Activated effector memory CD4-positive, alpha-beta T cell treated with anti-CD3 and anti-CD28 coated beads, Interleukin-2, amount 50 U/mL, for 16 hours (primary cell): ENCODE measurements around the gene EXOC1L.

Source experiments
- DNase-seq: peaks from one replicate; pipeline ENCODE4 v3.0.0-alpha.2; 2020

Gene EXOC1L

DNA sequence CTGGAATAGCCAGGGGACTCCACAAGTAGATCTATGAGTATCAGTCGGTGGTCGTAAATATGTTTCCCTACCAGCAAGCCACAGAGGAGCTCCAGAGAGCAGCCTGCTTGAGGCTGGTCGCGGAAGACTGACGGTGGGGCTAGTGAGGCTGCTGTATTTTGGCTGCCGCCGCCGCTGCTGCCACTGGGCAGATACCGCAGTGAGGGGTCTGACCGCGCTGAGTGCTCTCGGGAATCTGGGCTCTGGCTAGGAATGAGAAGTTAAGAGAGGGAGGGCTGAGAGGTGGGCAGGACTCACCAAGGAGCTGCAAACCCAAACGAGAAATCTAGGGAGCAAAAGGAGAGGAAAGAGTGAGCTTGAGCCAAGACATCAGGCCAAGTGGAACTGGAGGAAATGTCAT is at the start of gene EXOC1L:
EXOC1L (plus strand) TSS at position 157 of the 400 bp plus-strand sequence; CDS start at position 394, 237 bp downstream.
- DNase-seq = no peak

DNA sequence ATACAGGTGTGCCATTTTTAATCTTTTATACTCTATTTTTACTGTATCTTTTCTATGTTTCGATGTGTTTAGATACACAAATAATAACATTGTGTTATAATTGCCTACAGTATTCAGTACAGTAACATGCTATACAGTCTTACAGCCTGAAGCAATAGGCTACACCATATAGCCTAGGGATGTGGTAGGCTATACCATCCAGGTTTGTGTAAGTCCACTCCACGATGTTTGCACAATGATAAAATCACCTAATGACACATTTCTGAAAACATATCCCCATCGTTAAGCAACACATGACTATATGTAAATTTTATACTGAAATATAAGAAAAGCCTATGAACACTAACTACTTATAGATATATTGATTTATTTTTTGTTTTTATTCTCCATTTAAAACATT is 48.9 kb upstream of the EXOC1L start:
- no peak for DNase-seq

DNA sequence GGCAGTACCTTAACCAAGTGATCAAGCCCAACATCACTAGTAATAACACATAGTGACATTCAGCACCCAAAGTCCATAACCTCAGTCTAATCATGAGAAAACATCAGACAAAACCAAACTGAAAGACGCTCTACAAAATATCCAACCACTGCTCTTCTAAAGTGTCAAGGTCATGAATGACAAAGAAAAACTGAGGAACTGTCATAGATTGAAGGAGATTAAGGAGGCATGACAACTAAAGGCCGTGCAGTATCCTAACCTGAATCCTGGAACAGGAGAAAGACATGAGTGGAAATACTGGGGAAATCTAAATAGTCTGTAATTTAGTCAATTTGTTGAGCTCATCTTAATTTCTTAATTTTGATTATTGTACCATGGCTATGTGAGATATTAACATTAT is 38.2 kb upstream of the EXOC1L start:
- no peak for DNase-seq

DNA sequence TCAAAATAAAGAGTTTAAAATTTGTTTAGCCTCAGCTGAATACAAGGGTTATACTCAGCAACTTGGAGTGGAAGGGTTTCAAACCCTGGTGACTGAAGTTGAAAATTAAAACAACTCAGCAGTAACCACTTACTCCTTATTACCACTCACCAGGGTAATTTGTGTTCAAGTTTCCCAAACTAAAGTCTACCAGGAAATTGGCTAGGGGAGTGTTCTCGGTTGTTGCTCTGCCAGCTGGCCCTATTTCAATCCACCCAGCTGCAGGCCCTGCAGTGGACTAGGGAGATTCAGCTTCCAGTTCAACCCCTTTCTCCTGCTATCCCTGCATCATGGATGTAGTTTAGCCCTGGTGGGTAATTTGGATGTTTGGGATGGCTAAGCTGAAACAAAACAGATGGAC is 37.8 kb upstream of the EXOC1L start:
- DNase-seq = no peak

GRCh38 chr4:55783584-55783983 is 36.0 kb upstream of the EXOC1L start:
- no peak for DNase-seq

- no peak for DNase-seq
Observed at GRCh38 chr4:55784747-55785146, 34.8 kb upstream of the EXOC1L start.

DNA sequence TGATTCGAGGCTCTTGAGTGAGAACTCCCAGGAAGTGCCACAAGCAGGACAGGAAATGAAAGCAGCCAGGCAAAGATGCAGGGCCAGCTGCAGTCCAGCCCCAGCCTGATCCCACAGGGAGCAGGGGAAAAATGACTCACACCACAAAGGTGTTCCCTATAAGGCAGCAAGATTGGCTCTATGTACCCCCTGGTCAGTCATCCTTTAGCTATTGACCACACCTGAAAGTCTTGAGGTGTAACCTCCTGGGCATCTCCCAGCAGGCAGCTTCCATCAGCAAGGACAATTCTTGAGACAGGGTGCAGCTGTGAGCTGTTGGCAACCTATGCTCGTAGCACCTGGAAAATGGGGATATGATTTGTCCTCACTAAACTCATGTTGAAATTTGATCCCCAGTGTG is 27.9 kb upstream of the EXOC1L start:
- no peak for DNase-seq

DNA sequence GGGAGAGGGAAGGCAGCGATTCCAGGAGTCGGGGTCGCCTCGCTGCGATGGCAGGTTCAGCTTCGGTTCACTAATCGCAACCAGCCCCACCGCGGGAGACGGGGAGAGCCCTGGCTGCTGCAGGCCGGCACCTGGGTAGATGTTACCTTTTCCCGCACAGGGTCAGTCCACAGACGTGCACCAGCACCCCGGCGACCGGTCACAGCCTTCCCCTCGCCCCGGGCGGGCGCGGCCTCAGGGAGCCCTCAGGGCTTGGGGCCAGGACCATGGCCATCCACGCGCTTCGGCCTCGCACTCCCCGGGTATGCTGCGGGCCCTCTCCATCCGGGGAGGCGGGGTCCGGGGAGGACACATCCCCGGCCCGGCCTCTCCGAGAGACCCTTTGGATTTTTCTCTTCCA is 26.1 kb upstream of the EXOC1L start:
- no peak for DNase-seq

- no peak for DNase-seq
Observed at GRCh38 chr4:55794053-55794452, 25.5 kb upstream of the EXOC1L start.

DNA sequence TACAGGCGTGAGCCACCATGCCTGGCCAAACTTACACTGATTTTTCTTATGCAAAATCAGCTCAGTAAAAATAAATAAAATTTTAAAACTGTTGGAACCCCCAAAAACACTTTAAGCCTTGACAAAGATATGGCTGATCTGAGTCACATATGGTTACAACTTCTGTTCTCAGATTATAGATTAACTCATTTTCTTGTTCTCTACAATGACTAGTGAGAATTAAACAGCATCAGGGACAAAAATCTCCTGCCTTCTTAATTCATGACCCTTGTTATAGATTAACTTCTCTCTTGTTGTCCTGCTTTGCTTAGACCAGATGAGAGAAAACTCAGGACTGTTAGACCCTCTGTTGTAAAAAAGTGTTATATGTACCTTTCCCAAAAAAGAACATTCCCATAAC is 24.2 kb upstream of the EXOC1L start:
- DNase-seq = no peak

DNA sequence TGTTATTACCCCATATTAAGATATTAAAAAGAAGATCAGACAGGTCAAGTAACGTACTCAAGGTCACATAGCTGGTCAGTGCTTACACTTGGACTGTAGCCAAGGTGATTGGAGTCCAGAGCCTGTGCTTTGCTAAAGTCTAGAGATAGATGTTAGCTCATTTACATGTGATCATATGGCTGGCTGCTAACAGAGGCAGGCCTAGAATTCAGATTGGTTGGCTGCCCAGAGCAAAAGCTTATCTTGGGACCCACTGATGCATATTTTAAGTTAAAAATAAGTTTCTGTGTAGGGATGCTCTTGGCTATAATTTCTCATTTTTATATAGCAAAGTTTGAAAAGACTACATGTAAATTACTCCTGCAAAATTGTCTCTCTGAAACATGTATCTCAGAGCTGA is 18.1 kb upstream of the EXOC1L start:
- DNase-seq = no peak

- DNase-seq = no peak
Observed at GRCh38 chr4:55807556-55807955, 12.0 kb upstream of the EXOC1L start.

- no peak for DNase-seq
Observed at GRCh38 chr4:55808186-55808585, 11.4 kb upstream of the EXOC1L start.

DNA sequence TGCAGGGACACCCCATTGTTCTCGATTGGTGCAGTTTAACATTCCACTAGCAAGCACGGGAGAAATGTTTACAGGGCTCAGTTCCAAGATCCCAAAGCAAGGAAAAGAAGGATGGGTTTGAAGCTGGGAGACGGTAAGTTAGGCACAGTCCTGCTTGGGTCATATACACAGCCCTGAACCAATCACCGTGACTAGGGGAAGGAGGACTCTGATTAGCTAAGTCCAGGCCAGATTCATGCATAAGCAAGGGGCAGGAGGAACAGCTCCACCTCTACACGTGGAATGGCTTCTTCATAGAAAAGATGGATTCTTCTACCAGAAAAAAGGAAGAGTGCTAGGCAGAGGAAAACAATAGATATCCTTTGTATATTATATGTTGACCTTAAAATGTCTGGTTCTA is 11.0 kb upstream of the EXOC1L start:
- DNase-seq = no peak

GRCh38 chr4:55817691-55818090 is 1.9 kb upstream of the EXOC1L start:
- no peak for DNase-seq

- no peak for DNase-seq
Observed at GRCh38 chr4:55820279-55820678, 689 bp downstream of the EXOC1L start.

DNA sequence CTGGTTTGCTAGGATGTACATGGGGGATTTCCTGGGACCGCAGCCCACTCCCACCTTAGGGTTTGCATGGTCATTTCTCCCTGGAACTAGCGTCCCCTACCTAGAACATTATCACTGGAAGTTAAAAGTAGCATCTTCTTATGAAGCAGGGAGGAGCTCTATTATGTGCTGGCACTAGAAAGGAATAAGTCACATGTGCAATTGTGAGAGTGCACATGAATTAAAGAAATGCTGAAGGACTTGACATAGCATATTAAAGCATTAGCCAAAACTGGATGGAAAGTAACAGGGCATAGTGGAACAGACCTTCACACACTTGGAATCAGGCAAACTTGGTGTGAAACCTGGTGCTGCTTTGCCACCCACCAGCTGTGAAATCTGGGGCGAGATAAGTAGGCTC is 2.7 kb downstream of the EXOC1L start:
- DNase-seq = no peak

DNA sequence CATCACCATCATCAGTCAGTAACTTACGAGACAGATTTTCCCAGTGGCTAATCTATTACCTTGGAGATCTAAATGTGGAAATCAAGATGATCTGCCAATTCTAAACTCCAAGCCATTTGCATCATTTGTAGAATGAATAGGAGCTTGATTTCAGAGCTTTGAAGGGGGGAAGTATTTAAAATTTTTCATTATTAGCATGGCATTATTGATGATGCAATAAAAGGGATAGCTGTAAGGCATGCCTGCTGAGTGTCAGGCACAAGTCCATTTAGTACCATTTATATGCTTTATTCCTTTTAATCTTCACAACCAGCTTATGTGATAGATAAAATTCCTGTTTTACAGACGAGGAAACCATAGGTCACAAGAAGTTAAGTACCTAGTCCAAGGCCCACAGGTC is 5.3 kb downstream of the EXOC1L start:
- no peak for DNase-seq

DNA sequence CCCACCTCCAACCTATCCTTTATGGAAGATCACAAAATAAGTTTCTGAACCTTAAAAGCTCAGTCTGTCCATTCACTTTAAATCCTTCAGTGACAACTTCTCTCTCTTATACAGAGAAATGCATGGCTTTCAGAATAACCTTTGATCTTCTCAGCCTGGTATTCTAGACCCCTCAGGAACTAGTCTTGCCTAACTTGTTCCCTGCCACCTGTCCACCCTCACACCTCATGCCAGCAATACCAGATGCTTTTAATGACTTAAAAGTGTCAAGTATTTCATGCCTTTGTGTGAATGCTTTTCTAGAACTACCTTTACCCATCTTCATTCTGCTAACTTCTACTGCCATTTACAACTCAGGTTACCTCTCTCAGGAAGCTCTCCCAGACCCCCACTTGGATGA is 7.4 kb downstream of the EXOC1L start:
- DNase-seq = no peak

- DNase-seq = no peak
Observed at GRCh38 chr4:55827582-55827981, 8.0 kb downstream of the EXOC1L start.

DNA sequence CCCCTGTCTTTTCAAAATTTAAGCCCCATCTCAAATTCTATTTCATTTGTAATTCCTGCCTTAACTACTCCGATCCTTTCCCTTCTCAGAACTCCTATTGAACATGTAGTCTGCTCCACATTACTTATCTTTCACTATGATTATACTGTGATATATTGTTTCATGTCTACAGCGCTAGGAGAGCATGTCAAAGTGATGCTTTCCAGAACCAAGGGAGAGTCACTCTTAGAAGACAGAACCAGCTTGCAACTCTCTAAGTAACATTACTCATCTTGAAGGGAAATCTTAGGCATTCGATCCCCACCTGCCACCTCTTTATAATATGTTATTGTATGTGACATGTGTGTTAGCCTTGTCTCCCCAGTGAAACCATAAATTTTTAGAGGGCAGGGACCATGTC is 10.5 kb downstream of the EXOC1L start:
- DNase-seq = no peak

DNA sequence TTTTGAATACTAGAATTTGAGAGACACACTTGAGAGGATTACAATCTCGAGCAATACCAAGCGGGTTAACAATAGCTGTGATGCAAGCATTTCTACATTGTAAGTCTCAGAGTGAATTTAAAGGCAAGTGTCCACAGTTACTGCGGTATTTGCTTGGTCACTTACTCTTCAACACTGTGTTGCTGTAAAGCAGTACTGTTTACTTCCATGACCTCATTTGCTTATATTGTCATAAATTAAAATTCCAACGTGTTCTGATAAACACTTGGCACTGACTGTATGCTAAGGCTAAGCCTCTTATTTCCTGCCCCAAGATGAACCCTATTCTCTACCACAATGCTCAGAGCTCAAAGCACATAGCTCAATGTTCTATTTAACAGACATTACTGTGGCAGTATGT is 11.1 kb downstream of the EXOC1L start:
- no peak for DNase-seq

GRCh38 chr4:55834086-55834795 is 14.7 kb downstream of the EXOC1L start:
- no peak for DNase-seq

DNA sequence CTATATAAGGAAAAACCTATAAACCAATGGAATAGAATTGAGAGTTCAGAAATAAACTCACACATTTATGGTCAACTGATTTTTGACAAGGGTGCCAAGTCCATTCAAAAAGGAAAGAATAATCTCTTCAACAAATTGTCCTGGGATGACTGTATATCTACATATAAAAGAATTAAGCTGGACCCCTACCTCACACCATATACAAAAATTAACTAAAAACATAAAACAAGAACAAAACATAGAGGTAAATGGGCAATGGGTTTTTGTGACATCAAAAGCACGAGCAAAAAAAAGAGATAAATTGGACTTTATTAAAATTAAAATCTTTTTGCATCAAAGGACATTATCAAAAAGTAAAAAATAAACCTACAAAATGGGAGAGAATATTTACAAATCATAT is 18.3 kb downstream of the EXOC1L start:
- no peak for DNase-seq

DNA sequence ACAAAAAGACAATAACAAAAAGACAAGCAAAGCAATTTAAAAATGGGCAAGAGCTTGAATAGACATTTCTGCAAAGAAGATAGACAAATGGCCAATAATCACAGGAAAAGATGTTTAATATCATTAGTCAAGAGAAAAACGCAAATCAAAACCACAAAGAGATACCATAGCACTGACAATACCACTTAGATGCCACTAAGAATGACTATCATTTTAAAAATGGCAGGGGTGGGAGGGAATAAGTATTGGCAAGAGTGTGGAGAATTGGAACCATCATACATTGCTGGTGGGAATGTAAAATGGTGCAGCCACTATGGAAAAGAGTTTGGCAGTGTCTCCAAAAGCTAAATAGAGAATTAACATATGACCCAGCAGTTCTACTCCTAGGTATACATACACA is 18.8 kb downstream of the EXOC1L start:
- DNase-seq = no peak

GRCh38 chr4:55838952-55839351 is 19.4 kb downstream of the EXOC1L start:
- no peak for DNase-seq
